HG02970 (cell line): Measurements from ENCODE around the gene BMPR1B.

Experiments
- ATAC-seq: cut with Tn5 transposase; IDR thresholded peaks from one replicate; pipeline ENCODE4 v1.9.1; 2021; ENCODE audit warnings: mild to moderate bottlenecking, moderate library complexity, moderate number of reproducible peaks; ENCODE audit not compliant: unreplicated experiment, low FRiP score

Gene BMPR1B

DNA sequence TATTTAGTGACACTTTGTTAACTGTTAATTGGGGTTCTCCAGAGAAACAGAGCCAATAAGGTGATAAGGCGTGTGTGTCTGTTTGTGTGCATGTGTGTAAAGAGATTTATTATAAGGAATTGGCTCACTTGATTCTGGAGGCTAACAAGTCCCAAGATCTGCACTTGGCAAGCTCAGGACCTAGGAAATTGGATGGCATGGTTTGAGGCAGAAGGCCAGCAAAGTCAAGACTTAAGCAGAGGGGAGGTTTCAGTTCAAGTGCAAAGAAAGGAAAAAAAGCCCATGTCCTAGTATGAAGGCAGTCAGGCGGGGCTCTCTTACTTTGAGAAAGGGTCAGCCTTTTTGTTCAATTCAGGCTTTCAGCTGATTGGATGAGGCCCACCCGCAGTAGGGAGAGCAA is 314.1 kb downstream of the BMPR1B start:
- ATAC-seq: no peak

DNA sequence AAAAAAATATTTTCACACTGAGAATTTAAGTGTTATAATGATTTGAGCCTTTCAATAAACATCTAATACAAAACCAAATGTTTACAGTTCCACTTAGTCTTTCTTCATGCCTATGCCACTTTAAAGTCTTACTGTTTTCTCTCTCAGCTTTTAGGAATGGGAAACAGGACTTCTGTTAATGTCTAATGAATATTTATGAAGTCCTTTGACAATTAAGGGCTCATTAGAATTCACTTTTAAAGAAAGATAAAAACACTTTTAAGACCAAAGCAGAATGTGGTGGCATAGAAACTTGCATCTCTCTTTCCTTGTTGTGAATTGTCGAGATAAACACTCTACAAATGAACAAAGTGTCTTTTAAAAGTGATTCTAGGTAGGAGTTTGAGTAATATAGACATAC is 315.9 kb downstream of the BMPR1B start:
- ATAC-seq: no peak

DNA sequence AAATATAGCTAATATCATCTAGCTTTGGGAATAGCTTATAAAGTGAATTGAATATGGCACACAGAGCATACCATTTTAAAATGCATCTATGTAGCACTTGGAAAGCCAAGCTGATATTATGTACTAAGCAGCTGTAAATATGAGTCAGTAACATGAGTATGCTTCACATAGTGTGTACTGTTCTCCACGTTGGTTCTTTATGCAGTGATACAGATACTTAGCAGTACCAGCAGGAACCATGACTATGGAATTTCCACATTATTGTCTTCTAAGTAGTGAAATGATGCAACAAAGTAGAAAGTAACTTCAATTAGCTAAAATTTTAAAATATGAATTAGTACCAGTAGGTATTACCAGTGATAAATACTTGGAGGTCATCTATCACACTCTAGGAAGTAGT is 320.1 kb downstream of the BMPR1B start:
- ATAC-seq: no peak

DNA sequence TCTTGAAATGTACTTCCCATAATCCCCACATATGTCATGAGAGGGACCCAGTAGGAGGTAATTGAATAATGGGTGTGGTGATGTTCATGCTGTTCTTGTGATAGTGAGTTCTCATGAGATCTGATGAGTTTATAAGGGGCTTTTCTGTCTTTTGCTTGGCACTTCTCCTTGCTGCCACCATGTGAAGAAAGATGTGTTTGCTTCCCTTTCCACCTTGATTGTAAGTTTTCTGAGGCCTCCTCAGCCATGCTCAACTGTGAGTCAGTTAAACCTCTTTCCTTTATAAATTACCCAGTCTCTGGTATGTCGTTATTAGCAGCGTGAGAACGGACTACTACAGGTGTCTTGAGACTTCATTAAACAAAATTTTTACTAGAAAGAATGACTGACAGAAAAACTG is 323.2 kb downstream of the BMPR1B start:
- ATAC-seq: no peak

DNA sequence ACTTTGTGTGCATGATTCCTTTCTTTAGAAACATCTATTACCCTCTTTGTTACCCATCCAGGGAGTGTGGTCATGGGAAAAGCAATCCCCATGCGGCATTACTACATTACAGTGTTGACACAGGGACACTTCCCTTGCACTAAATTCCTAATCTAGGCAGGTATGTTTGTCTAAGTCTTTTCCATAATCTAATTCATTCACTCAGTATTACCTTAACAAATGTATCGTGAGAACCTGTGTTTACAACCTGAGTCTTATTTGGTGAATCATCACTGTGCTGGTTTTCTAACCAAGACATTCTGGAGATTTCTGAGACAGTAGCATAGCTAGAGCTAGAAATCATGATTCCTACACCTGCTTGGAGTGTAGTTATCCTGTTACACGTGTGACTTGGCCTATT is 326.8 kb downstream of the BMPR1B start:
- no peak for ATAC-seq

DNA sequence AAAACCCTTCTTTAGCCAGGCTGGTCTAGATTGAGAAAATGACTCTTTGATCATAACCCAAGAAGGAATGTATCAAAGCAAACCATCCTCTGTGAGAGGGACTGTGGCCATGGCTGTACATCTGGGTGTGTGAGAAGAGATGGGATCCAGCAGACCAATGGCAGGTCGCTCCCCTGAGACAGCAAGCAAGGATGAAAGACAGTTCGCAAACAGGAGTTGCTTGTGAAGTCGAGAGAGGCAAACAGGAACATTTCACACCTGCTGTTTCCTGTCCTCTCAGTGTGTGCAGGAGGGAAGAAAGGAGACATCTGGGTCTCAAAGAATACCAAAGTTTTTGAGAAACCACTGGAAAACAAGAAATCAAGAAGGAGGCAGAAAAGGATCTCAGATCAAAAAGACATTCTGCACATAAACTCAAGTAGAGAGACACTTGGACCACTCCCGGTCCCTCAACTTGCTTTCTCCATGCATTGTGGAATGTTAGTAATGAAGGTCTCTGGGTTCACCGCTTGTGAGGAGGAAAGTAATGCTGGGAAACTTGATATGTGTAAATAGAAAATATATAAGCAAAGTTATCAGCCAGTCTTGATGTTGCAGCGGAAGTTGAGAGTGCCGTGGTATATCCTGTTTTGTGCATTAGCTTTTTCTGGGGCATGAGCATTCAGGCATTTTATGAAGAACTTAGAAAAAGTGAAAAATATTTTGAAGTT is 327.5 kb downstream of the BMPR1B start:
- ATAC-seq: no peak

DNA sequence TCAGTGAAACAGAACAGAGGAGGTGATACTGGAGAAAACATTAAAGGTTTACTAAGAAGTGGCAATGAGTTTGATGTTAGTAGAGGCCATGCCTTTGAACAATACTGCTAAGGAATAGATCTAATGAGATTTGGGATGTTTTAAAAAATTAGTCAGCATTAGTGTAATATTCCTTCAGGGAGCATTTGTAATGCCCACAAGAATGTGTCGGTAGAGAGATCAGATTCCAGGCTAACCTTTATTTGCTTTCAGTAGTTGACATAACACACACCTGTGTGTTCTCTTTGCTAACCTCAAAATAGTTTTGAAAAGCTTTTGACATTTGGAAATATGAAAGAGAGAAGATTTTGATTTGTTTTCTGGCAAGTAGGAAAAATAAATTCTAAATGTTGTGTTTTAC is 328.8 kb downstream of the BMPR1B start:
- ATAC-seq: no peak

DNA sequence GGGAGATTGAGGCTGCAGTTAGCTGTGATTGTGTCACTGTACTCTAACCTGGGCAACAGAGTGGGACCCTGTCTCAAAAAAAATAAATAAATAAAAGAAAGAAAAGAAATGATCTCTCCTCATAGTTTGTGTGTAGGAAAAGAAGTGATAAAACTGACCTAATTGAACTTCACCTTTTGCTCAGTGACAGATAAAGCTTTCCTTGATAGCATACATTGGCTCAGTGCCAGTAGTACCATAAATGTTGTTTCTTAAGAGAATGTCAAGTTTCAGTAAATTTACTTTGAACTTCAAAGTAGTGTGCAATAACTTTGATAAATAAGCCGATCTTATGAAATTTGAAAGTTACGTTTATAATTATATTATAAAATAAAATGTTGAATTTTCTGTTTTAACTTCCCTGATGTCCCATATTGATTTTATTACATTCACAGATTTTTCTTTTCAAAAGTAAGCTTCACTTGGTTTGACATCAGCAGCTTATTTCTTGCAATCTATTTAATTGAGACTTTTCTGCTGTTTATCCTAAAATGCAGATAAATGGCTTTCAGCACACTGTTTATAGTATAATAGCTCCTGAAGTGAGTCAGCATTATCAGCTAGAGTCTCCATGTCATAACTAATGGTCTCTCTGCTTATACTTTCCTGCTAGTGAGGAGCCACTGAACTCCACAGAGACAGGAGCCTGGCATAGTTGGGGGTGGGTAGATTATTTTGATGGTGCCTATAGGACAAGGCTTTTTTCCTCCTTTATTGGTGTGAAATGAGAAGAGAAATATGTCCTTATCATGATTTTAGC is 330.1 kb downstream of the BMPR1B start:
- no peak for ATAC-seq

DNA sequence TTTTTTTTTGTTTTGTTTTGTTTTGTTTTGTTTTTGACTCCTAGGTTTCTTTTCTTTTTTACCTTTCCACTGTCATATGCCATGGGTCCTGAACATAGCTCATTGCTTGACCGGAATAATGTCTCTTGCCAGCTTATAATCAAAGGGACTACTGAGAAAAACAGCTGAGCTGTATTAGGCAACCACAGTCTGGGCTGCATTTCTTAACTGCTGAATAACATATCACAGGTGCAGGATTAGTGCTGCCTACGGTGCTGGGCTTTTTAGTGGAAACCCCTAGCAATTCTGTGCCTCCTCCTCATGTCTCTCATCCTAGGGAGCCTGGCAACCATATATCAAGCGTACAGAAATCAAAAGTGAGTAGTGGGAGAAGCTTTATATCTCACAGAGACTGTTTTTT is 333.5 kb downstream of the BMPR1B start:
- ATAC-seq: no peak

DNA sequence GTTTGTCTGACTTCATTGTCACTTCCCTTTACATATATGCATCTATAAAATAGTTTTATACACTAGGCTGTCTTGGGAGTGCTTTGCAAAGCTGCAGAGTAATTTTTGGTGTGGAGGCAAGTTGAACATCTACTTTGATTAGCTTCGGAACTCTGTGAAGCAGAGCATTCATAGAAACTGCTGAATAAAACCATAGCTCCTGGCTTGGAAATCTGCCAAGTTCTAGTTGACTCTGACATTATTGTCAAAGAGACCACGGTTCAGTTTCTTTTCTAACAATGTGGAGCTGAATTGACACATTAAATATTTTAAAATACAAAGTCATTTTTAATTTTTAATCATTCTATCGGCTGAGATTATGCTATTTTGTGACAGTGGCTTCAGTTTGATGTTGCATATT is 335.0 kb downstream of the BMPR1B start:
- ATAC-seq: no peak

DNA sequence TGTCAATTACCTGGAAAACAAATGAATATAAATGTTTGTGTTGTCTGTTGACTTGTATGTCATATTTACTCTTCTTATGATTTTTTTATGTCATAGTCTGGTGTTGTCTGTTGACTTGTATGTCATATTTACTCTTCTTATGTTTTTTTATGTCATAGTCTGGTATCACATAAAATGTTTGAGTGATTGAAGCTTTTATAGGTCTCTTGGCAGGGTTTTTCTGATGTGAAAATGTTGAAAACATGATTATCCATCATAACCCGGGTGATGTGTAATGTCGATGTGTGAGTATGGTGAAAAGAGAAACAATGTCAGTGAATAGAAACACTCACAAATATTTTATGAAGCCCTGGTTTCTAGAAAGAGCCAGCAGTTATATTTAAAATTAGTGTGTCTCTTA is 335.7 kb downstream of the BMPR1B start:
- ATAC-seq: no peak

DNA sequence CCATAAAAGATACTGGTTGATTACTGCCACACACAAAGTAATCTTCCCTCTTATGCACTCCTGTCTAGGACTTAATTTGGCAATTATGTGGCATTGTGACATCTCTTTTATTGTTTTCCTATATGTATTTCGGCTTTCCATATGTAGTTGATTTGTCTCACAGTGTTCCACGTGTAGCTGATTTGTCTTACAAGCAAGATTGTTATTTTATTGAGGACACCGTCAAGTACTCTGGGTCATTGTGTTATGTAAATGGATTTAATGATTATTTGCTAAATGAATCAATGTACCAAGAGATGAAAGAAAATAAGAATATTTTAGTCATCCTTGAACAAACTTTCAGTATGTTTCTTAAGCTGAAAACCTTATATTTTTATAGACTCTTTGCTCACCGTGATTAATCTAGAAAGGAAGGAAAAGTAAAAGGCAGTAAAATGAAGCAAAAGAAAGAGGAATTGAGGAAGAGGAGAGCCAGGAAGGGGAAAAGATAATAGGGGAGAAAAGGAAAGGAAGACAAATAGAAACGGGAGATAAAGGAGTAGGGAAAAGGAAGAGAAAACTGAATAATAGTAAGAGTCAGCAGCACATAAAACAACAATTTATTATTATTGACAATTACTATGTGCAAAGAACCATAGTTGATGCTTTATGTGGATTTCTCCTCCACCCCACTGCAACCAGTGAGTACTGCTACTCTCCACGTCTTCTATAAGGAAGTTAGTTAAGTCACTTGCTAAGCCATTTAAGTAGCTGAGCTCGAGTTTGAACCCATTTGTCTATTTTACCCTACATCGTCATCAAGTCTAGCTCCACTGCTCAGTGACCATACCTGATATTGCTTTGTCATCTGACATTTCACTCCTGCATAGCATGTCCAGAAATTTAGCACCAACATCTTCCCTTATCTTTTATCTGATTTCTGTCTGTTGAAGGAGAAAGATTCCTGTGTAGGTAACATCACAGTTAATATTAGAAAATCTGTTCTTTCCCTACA is 336.5 kb downstream of the BMPR1B start:
- ATAC-seq: no peak

DNA sequence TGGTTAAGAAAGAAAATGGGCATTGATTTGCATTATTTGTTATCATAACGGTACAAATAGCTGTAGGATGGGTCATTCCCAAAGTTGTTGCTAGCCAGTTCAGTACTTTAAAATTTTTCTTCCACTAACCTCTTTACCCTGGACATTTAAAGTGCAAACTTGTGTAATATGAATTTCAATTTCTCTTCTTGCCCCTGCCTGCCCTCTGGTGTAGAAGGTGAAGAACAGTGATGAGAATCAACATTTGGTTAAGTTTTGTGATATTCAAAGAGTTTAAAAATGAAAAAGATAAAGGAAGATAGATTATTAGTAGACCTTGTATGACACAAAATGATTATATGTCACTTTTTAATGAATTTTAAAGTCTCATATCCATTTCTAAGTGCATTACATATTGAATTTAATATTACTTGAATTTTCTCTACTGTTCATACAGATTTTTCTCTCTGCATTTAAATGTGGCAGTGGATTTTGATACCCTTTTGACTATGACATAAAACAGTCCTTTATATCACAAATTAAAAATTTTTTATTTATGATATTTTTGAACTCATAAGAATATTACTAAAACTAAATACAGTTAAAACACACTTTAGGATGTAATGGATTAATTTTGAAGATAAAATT is 337.7 kb downstream of the BMPR1B start:
- ATAC-seq: no peak

DNA sequence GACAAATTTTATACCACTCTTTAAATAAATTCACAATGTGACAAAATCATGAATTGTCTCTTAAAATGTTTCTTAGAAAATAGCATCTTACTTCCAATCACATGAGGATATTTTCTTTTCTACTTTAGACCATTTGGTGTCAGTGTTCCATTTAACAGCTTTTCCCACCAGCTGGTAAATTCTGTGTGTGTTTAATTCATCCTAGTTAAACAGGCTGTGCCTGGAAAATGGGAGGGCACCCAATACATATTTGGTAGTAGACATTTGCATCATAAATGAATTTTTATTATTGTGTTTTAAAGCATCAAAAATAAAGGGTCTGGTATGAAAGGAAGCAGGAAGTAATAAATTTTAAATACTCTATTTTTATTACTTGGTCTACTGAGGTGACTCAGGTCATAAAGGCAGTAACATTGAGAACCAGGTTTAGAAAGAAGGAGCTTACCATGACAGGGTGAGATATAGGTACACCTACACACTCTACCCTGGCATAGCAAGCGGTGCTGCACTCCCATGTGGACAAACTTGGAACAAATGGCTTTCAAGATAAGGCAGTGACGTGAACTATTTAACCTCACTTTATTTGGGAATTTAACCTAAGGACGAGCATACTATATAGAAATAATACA is 344.5 kb downstream of the BMPR1B start:
- no peak for ATAC-seq

DNA sequence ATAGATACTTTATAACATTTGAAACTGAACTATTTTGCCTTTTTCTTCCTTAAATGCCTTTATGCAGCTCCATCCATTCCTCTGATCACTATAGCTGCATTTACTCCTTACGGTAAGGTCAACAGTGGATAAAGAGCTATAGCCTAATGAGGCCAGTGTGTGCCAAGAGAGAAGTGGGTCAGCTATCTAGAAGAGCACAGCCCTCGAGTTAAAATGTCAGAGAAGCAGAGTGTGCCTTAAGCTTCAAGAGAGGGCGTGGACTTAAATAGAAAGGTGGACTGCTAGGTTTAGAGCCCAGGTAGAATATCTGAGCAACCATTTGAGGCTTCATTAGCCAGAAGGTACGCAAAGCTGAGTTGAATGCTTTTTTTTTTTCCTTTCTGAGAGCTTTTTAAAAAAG is 347.4 kb downstream of the BMPR1B start:
- ATAC-seq: no peak

DNA sequence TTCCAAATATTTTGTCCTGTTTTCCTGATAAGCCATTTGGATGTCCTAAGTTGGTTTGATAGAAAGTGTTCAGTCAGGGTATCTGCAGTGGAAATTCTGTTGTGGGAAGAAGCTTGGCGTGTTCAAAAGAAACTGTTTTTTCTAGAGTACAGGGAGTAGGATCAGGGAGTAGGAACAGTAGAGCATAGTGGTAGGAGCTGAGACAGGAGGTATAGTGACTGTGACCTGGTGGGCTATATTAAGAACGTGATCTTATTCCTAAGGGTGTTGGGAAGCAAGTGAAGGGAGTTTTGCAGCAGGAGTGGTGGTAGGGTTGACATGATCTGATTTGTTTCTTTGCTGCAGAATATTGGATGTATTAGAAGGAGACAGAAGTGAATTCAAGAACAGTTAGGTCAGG is 348.2 kb downstream of the BMPR1B start:
- ATAC-seq: no peak

DNA sequence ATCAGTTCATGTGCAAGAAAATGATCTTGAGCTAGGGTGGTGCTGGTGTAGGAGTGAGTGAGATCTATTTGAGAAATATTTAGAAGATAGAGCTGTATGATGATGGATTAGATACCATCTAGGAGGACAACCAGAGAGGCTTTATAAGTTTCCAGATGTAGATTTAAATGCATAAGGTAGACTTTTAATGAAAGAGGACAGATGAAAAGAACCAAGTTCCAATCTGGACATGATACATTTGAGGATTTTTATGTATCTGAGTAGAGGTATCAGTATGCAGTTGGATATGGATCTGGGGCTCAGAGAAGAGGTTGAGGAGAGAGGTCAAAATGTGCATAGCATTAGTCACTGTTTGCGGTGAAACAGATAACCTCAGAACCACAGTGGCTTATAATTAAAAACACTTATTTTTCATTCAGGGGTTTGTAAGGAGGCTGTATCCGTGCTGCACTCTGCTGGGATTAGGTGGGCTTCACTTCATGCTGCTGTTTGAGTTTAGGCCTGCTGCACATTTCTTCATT is 348.7 kb downstream of the BMPR1B start:
- no peak for ATAC-seq

DNA sequence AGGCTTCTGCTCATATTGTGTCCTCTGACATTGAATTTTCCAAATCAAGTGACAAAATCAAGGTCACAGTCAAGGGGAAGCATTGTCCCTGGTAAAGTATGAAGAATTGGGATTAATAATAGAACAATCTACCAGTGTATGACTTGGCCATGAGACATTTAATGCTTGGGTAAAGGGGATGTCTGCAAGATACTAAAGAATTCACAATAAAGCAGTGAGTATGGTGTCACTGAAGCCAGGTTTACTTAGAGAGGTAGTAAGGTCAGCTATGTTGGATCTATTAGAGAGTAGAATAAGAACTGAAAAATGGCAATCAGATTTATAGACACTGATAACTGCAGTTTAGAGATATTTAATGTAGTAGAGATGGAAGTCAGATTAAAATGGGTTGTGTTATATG is 349.2 kb downstream of the BMPR1B start:
- ATAC-seq: no peak

DNA sequence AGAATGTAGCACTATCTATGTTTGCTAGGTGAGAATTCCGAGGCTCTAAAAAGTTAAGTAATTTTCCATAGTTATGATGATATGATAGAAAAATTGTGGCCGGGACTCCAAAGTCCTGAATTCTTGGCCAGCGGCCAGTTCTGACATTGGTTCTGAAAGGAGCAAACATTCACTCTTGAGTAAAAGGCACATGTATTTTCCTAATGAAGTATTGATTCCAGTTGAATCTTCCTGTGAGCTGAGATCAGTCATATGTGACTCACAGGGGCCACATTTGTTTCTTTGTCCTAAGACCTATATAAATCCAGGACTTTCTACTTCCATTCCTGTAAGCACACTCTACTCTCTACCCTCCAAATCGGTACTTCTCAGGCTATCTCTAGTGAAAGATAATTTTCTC is 349.9 kb downstream of the BMPR1B start:
- ATAC-seq: no peak

DNA sequence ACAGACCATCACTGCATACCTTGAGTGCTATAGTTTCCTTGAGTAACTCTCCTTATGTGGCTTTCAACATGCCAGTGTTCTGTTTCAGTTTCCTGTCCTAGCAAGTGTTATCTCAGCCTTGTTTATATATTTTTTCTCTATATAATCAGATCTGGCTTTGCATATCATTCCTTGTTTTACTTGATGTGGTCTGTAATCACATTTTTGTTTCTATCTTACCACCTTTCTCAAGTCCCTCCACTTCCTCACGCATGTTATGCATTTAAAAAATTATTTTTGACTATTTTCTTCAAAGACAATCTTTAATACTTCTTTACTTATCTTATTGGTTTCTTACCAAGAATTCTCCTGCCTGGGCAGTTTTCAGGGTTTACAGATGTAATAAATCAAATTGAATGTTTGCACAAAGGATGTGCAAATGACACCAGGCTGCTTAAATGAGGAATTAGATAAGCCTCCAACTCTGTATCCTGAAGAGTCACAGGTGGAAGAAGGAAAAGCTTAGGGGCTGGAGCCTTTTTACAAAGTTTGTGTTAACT is 351.2 kb downstream of the BMPR1B start:
- no peak for ATAC-seq
